GM18505 (cell line): ENCODE measurements around the gene EFCAB14.
"Not testable (repeated sequence)": the region's sequence is repeated elsewhere in the genome, so short reads cannot be mapped to it uniquely, and the experiment has no call there.

Experiments
- ATAC-seq: cut with Tn5 transposase; IDR thresholded peaks from one replicate; pipeline ENCODE4 v1.9.1; 2021; ENCODE audit not compliant: unreplicated experiment
- POLR2A ChIP-seq: IDR thresholded peaks from 4 replicates; pipeline ENCODE4 v1.6.1; 2011; ENCODE audit warnings: borderline replicate concordance; ENCODE audit not compliant: insufficient read depth, insufficient read length; ENCODE audit errors: extremely low read depth

Gene EFCAB14

GRCh38 chr1:46708121-46708520, 10.8 kb downstream of the EFCAB14 start:
- TF ChIP-seq POLR2A, result no peak
- ATAC-seq, result no peak

GRCh38 chr1:46705408-46705807, 13.5 kb downstream of the EFCAB14 start:
- ATAC-seq, result no peak
- no peak for TF ChIP-seq POLR2A

- no peak for ATAC-seq
- TF ChIP-seq POLR2A, result no peak
Observed at GRCh38 chr1:46703927-46704641, 14.8 kb downstream of the EFCAB14 start.

GRCh38 chr1:46699666-46700065, 19.2 kb downstream of the EFCAB14 start:
- no peak for ATAC-seq
- no peak for TF ChIP-seq POLR2A

GRCh38 chr1:46697053-46697452, 21.9 kb downstream of the EFCAB14 start:
- TF ChIP-seq POLR2A, result no peak

GRCh38 chr1:46694676-46695075, 24.2 kb downstream of the EFCAB14 start:
- ATAC-seq, result not testable (repeated sequence)

More at GRCh38 chr1:46697053-46697452, 21.9 kb downstream of the EFCAB14 start:
- no peak for ATAC-seq

GRCh38 chr1:46692811-46693770, 25.8 kb downstream of the EFCAB14 start:
- no peak for TF ChIP-seq POLR2A
- ATAC-seq, result no peak

GRCh38 chr1:46691997-46692790, 26.7 kb downstream of the EFCAB14 start:
- no peak for TF ChIP-seq POLR2A
- no peak for ATAC-seq

GRCh38 chr1:46690931-46691421, 27.9 kb downstream of the EFCAB14 start:
- ATAC-seq, result no peak
- TF ChIP-seq POLR2A, result no peak

- ATAC-seq, result no peak
- TF ChIP-seq POLR2A, result no peak
Observed at GRCh38 chr1:46689897-46690296, 29.0 kb downstream of the EFCAB14 start.

- no peak for ATAC-seq
- no peak for TF ChIP-seq POLR2A
Observed at GRCh38 chr1:46689356-46689755, 29.6 kb downstream of the EFCAB14 start.

GRCh38 chr1:46687921-46688509, 30.9 kb downstream of the EFCAB14 start:
- no peak for TF ChIP-seq POLR2A
- ATAC-seq, result no peak
